MM.1S (cell line): ENCODE data around the gene BYSL.

Source experiments
- CTCF ChIP-seq: fragments of 300-600 bp; sonication (generic); IDR thresholded peaks from 2 replicates; pipeline ENCODE4 v1.5.1; 2016; ENCODE audit warnings: antibody characterized with exemption, low read length, mixed read lengths
- EZH2 ChIP-seq: fragments of 300-600 bp; sonication (generic); optimal IDR thresholded peaks from 2 replicates; pipeline ENCODE3; 2017; ENCODE audit warnings: low read depth, mild to moderate bottlenecking, antibody characterized with exemption, low read length, mixed read lengths
- EZH2phosphoT487 ChIP-seq: fragments of 300-600 bp; sonication (generic); IDR thresholded peaks from 2 replicates; pipeline ENCODE4 v1.6.1; 2018; ENCODE audit warnings: antibody characterized with exemption, low read length

GRCh38 chr6:41936073-41936837, 15.0 kb downstream of the BYSL start:
- TF ChIP-seq CTCF (peak; percentile 90), EZH2 (no peak), EZH2phosphoT487 (no peak)
